ENCODE results near the gene SKAP2.
A peak's percentile ranks its signal among the peaks of the same experiment; 100 is the strongest.

SKAP2 gene

GRCh38 chr7:26691886-26692285 lies 172.5 kb downstream of the SKAP2 start:
- no peak for DNase-seq

GRCh38 chr7:26691406-26691805 lies 173.0 kb downstream of the SKAP2 start:
- no peak for DNase-seq

GRCh38 chr7:26690135-26690805 lies 174.1 kb downstream of the SKAP2 start:
- no peak for DNase-seq

GRCh38 chr7:26688936-26689506 lies 175.4 kb downstream of the SKAP2 start:
- no peak for DNase-seq

GRCh38 chr7:26688388-26688787 lies 176.0 kb downstream of the SKAP2 start:
- peak in 1 of 5 experiments; percentile 16 for DNase-seq

GRCh38 chr7:26687032-26687431 lies 177.4 kb downstream of the SKAP2 start:
- no peak for DNase-seq

- peak in 1 of 5 experiments; percentile 32 for DNase-seq
Measured at GRCh38 chr7:26686448-26686981, 177.9 kb downstream of the SKAP2 start.

- no peak for DNase-seq
Measured at GRCh38 chr7:26685606-26686005, 178.8 kb downstream of the SKAP2 start.

- DNase-seq: no peak
Measured at GRCh38 chr7:26684447-26684846, 179.9 kb downstream of the SKAP2 start.

GRCh38 chr7:26683277-26683676 lies 181.1 kb downstream of the SKAP2 start:
- DNase-seq: no peak

- peak in 1 of 5 experiments; percentile 28 for DNase-seq
Measured at GRCh38 chr7:26681819-26682418, 182.5 kb downstream of the SKAP2 start.

GRCh38 chr7:26680587-26680986 lies 183.8 kb downstream of the SKAP2 start:
- DNase-seq: no peak

- no peak for DNase-seq
Measured at GRCh38 chr7:26675143-26675887, 189.1 kb downstream of the SKAP2 start.

- DNase-seq: no peak
Measured at GRCh38 chr7:26673858-26674257, 190.5 kb downstream of the SKAP2 start.

- no peak for DNase-seq
Measured at GRCh38 chr7:26673271-26673670, 191.1 kb downstream of the SKAP2 start.

- no peak for DNase-seq
Measured at GRCh38 chr7:26670841-26671240, 193.5 kb downstream of the SKAP2 start.

GRCh38 chr7:26670290-26670689 lies 194.1 kb downstream of the SKAP2 start:
- no peak for DNase-seq

GRCh38 chr7:26668821-26669220 lies 195.6 kb downstream of the SKAP2 start:
- DNase-seq: no peak

- peak in 3 of 5 experiments; percentile 11 to 79 (median 32) for DNase-seq
Measured at GRCh38 chr7:26667514-26668133, 196.8 kb downstream of the SKAP2 start.

- peak in 2 of 5 experiments; percentile 12 to 61 for DNase-seq
Measured at GRCh38 chr7:26664735-26665416, 199.5 kb downstream of the SKAP2 start.

- no peak for DNase-seq
Measured at GRCh38 chr7:26664274-26664673, 200.1 kb downstream of the SKAP2 start.

- no peak for DNase-seq
Measured at GRCh38 chr7:26663874-26664273, 200.5 kb downstream of the SKAP2 start.
